ENCODE measurements around the gene GRAMD1B. TPM values are rescaled to one million over a fixed set of nuclear protein-coding genes. Genes with fewer than 3 reads are reported as not detected.
"Not testable (repeated sequence)": the region's sequence is repeated elsewhere in the genome, so short reads cannot be mapped to it uniquely, and the experiment has no call there.

The GRAMD1B gene
- total RNA-seq, 4 donors from 2014 or later = 27.5 to 37.2 (median 30.6) TPM

DNA sequence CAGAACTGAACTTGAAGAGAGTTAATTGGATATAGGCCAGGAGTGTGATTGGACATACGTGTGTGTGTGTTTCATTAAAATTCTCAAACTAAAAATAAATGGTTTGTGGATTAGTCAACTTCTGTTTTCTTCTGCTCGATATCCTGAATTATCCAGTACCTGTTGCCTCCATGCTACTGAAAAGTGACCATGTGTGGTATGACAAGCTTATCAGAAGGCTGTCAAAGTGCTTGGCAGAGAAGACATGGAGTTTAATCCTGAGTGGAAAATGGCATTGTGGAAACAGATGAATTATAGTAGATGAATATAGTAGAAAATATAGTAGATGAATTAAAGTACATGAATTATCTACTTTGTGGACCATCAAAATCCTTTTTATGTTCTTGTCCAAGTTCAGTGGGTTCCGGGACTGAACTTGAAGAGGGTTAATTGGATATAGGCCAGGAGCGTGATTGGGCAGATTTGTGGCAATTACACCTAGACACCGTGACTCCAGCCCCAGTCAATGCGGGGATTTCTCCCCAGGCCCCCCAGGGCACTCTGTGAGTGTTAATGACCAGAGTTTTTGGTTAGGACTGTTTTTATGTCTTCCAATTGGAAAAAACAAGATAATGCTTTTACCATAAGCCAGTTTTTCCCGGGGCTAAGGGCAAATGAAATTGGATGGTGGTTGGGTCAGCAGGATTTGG, 30.1 kb downstream of the GRAMD1B start:
- no peaks in the 10 kb centered on the region for H3K36me3 ChIP-seq
- H3K4me1 ChIP-seq = no peaks in the 10 kb centered on the region
- DNase-seq (ENCODE audit: low spot score in 2 of 2) = no peak
- H3K27ac ChIP-seq = no peak overlapping the region
- no peak overlapping the region for H3K4me3 ChIP-seq
- no peaks in the 10 kb centered on the region for H3K27me3 ChIP-seq
- TF ChIP-seq, protein P1, sequence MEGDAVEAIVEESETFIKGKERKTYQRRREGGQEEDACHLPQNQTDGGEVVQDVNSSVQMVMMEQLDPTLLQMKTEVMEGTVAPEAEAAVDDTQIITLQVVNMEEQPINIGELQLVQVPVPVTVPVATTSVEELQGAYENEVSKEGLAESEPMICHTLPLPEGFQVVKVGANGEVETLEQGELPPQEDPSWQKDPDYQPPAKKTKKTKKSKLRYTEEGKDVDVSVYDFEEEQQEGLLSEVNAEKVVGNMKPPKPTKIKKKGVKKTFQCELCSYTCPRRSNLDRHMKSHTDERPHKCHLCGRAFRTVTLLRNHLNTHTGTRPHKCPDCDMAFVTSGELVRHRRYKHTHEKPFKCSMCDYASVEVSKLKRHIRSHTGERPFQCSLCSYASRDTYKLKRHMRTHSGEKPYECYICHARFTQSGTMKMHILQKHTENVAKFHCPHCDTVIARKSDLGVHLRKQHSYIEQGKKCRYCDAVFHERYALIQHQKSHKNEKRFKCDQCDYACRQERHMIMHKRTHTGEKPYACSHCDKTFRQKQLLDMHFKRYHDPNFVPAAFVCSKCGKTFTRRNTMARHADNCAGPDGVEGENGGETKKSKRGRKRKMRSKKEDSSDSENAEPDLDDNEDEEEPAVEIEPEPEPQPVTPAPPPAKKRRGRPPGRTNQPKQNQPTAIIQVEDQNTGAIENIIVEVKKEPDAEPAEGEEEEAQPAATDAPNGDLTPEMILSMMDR (IDR thresholded peaks at IDR 0.05) = no peak
- no peak for TF ChIP-seq POLR2A (IDR thresholded peaks at IDR 0.05)
- no peak for TF ChIP-seq EP300 (IDR thresholded peaks at IDR 0.05)
- 54 to 57% methylated on average over 7 of the region's 7 CpGs for WGBS, 2 donors
- H3K9me3 ChIP-seq = no peaks in the 10 kb centered on the region

DNA sequence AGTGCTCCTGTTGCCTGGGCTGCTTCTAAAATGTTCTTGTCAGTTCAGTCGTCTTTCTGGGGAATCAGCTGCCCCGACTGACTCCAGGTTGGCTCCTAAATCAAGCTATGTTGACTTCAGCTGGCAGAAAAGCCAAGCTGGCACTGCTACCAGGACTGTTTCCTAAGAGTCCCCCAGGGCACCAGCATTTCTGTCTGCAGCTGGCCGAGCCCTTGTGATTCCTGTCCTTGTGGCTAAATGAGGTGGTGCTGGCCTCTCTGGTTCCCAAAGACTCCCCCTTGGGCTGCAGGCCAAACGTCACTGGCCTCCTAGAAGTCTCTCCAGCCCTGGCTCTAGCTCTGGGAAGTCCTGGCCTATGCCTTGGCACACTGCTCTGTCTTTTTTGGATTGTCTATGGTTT, 31.1 kb downstream of the GRAMD1B start:
- Histone ChIP-seq H3K4me3 (no peak overlapping the region), H3K9me3 (no peaks in the 10 kb centered on the region), H3K4me1 (no peaks in the 10 kb centered on the region), H3K27ac (no peak overlapping the region), H3K36me3 (no peaks in the 10 kb centered on the region), H3K27me3 (no peaks in the 10 kb centered on the region)
- peak in 1 of 2 donors; percentile 17 for DNase-seq (ENCODE audit: low spot score in 2 of 2)
- no peak for TF ChIP-seq EP300 (IDR thresholded peaks at IDR 0.05)
- no peak for TF ChIP-seq POLR2A (IDR thresholded peaks at IDR 0.05)
- TF ChIP-seq, protein P1 (IDR thresholded peaks at IDR 0.05) = no peak
- 72 to 74% methylated on average over 4 of the region's 4 CpGs for WGBS, 2 donors

DNA sequence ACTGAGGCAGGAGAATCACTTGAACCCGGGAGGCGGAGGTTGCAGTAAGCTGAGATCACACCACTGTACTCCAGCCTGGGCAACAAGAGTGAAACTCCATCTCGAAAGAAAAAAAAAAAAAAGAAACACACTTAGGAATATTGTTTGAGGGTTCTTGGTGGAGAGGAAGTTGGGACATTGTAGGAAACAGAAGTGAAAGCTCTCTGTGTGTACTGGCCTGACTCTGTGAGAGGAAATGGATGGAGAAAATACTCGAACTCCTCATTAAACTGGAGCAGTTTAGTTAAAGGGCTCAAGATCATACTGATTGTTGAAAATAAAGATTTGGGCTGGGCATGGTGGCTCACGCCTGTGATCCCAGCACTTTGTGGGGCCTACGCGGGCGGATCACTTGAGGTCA, 35.6 kb downstream of the GRAMD1B start:
- not testable (repeated sequence) for H3K27me3 ChIP-seq; H3K4me3 ChIP-seq; H3K9me3 ChIP-seq; DNase-seq (ENCODE audit: low spot score in 2 of 2); H3K36me3 ChIP-seq; H3K4me1 ChIP-seq
- H3K27ac ChIP-seq = peak overlapping the region in 2 of 4 donors; percentile 55 to 64
- WGBS, 2 donors = 77 to 91% methylated on average over 8 of the region's 8 CpGs

DNA sequence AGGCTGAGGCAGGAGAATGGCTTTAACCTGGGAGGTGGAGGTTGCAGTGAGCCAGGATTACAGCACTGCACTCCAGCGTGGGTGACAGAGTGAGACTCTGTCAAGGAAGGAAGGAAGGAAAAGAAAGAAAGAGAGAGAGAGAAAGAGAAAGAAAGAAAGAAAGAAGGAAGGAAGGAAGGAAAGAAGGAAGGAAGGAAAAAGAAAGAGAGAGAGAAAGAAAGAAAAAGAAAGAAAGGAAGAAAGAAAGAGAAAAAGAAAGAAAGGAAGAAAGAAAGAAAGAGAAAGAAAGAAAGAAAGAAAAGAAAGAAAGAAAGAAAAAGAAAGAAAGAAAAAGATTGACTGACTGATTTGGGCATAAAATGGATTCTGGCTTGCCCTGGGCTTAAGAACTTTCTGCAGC, 36.1 kb downstream of the GRAMD1B start:
- H3K27me3 ChIP-seq; H3K4me1 ChIP-seq; H3K4me3 ChIP-seq; H3K9me3 ChIP-seq; H3K36me3 ChIP-seq; DNase-seq (ENCODE audit: low spot score in 2 of 2): not testable (repeated sequence)
- H3K27ac ChIP-seq = peak overlapping the region in 2 of 4 donors; percentile 55 to 64
- WGBS, 2 donors = 79 to 95% methylated on average over 1 of the region's 1 CpG

DNA sequence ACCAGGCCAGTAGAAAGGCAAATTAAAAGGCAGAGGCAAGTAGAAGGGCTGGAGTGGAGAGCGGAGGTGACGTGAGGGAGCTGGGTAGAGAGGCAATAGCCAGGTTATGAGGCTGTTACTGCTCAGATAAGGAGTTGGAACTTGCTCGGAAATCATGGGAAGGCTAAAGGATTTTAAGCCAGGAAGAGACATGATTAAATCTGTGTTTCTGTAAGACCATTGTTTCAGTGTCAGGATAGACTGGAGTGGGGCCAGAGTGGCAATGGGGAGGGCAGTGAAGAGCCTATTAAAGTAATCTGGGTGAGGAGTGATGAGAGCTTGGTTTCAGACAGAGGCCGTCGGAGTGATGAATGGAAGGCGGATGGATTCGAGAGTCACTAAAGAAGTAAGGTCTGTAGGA, 39.0 kb downstream of the GRAMD1B start:
- TF ChIP-seq, protein P1 (IDR thresholded peaks at IDR 0.05) = no peak
- TF ChIP-seq POLR2A (IDR thresholded peaks at IDR 0.05) = no peak
- TF ChIP-seq EP300 (IDR thresholded peaks at IDR 0.05) = no peak
- no peak for DNase-seq (ENCODE audit: low spot score in 2 of 2)
- Histone ChIP-seq H3K27ac (no peak overlapping the region), H3K36me3 (no peaks in the 10 kb centered on the region), H3K9me3 (no peaks in the 10 kb centered on the region), H3K4me1 (peaks cover 0 to 3% (median 0%) of the 10 kb centered on the region in 4 donors), H3K4me3 (no peak overlapping the region), H3K27me3 (no peaks in the 10 kb centered on the region)
- 66 to 68% methylated on average over 7 of the region's 7 CpGs for WGBS, 2 donors

DNA sequence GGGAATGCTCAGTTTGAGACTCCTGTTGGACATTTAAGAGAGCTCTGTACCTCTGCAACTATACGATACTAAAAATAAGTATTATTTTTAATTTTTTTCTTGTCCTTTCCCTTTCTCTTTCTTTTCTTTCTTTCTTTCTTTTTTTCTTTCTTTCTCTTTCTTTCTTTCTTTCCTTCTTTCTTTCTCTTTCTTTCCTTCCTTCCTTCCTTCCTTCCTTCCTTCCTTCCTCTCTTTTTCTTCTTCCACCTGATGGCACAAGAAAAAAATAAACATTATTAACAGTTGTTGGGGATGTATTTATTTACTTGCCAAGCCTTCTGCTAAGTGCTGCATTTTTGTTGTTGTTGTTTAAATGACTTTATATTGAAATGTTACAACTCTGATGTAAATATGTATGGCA, 39.5 kb downstream of the GRAMD1B start:
- WGBS, 2 donors = 95 to 97% methylated on average over 1 of the region's 1 CpG
- TF ChIP-seq POLR2A (IDR thresholded peaks at IDR 0.05) (no peak), EP300 (IDR thresholded peaks at IDR 0.05) (no peak)
- TF ChIP-seq, protein P1 (IDR thresholded peaks at IDR 0.05) = no peak
- no peak overlapping the region for H3K27ac ChIP-seq
- no peak overlapping the region for H3K4me3 ChIP-seq
- H3K4me1 ChIP-seq = peaks cover 0 to 3% (median 0%) of the 10 kb centered on the region in 4 donors
- H3K27me3 ChIP-seq = no peaks in the 10 kb centered on the region
- no peaks in the 10 kb centered on the region for H3K9me3 ChIP-seq
- no peaks in the 10 kb centered on the region for H3K36me3 ChIP-seq
- no peak for DNase-seq (ENCODE audit: low spot score in 2 of 2)

Measured in tibial nerve (tissue), 4 donors.